HEK293 (cell line): Measurements from ENCODE around the gene PNPLA3.

Source experiments
- CTCF ChIA-PET: fragments of 350-600 bp; formaldehyde crosslinking; extraction: SDS; loops from one replicate; lab custom pipeline; 2021; ENCODE audit warnings: antibody characterized with exemption; lab: Yijun Ruan, JAX
- POLR2A ChIA-PET: fragments of 300-600 bp; formaldehyde crosslinking; extraction: SDS; loops from one replicate; lab custom pipeline; 2020; ENCODE audit warnings: antibody characterized with exemption, inconsistent platforms; lab: Yijun Ruan, JAX
- H3K27ac ChIP-seq: fragments of 200-500 bp; sonication (Bioruptor generic); 2 replicates; pipeline ENCODE4 v1.5.1; 2014; ENCODE audit warnings: low read depth, low read length, control low read depth, inconsistent platforms; ENCODE audit errors: extremely low read depth
- H3K36me3 ChIP-seq, 2 experiments: fragments of 200-500 bp in 1 of 2; sonication (Bioruptor generic) in 1 of 2; 1 replicate in 1 of 2; 2 replicates in 1 of 2; pipeline ENCODE4 v1.5.1; 2014 to 2017; ENCODE audit warnings: inconsistent platforms in 2 of 2, low read length in 2 of 2; ENCODE audit not compliant: control insufficient read depth in 2 of 2, insufficient read depth in 1 of 2
- H3K4me1 ChIP-seq: fragments of 200-500 bp; sonication (Bioruptor generic); 2 replicates; pipeline ENCODE4 v1.5.1; 2014; ENCODE audit warnings: mild to moderate bottlenecking, low read length, inconsistent platforms; ENCODE audit not compliant: control insufficient read depth, insufficient read depth
- H3K4me3 ChIP-seq: 2 replicates; pipeline ENCODE4 v1.5.1; 2011; ENCODE audit warnings: low read depth, mild to moderate bottlenecking, control low read depth, low read length, moderate library complexity
- H3K9me3 ChIP-seq: fragments of 200-500 bp; sonication (Bioruptor generic); 2 replicates; pipeline ENCODE4 v1.5.1; 2014; ENCODE audit warnings: low read depth, low read length, inconsistent platforms; ENCODE audit not compliant: control insufficient read depth, insufficient read depth
- BCL11A ChIP-seq: fragments of 450-650 bp; formaldehyde crosslinking; IDR thresholded peaks from 2 replicates; pipeline ENCODE4 v1.5.1; 2016; ENCODE audit warnings: low read depth, missing biosample characterization, missing genetic modification characterization
- INSM2 ChIP-seq: fragments of 450-650 bp; formaldehyde crosslinking; IDR thresholded peaks from 2 replicates; pipeline ENCODE4 v1.5.1; 2016; ENCODE audit warnings: missing biosample characterization, missing genetic modification characterization
- REPIN1 ChIP-seq: fragments of 450-650 bp; formaldehyde crosslinking; IDR thresholded peaks from 2 replicates; pipeline ENCODE4 v1.5.1; 2017; ENCODE audit warnings: missing biosample characterization, missing genetic modification characterization, low read depth
- SP2 ChIP-seq: fragments of 450-650 bp; formaldehyde crosslinking; IDR thresholded peaks from 2 replicates; pipeline ENCODE4 v1.5.1; 2016; ENCODE audit warnings: missing biosample characterization, missing genetic modification characterization
- ZBTB17 ChIP-seq: fragments of 450-650 bp; formaldehyde crosslinking; IDR thresholded peaks from 2 replicates; pipeline ENCODE4 v1.5.1; 2016; ENCODE audit warnings: missing biosample characterization, missing genetic modification characterization
- ZBTB48 ChIP-seq: fragments of 450-650 bp; formaldehyde crosslinking; IDR thresholded peaks from 2 replicates; pipeline ENCODE4 v1.5.1; 2016; ENCODE audit warnings: missing biosample characterization, missing genetic modification characterization
- ZNF133 ChIP-seq: fragments of 450-650 bp; formaldehyde crosslinking; IDR thresholded peaks from 2 replicates; pipeline ENCODE4 v1.5.1; 2016; ENCODE audit warnings: missing biosample characterization, missing genetic modification characterization
- ZNF138 ChIP-seq: fragments of 450-650 bp; formaldehyde crosslinking; IDR thresholded peaks from 2 replicates; pipeline ENCODE4 v1.5.1; 2016; ENCODE audit warnings: missing biosample characterization, missing genetic modification characterization, borderline replicate concordance
- ZNF148 ChIP-seq: fragments of 450-650 bp; formaldehyde crosslinking; IDR thresholded peaks from 2 replicates; pipeline ENCODE4 v1.5.0; 2017; ENCODE audit warnings: missing biosample characterization, missing genetic modification characterization, borderline replicate concordance
- ZNF18 ChIP-seq: fragments of 450-650 bp; formaldehyde crosslinking; IDR thresholded peaks from 2 replicates; pipeline ENCODE4 v1.5.1; 2016; ENCODE audit warnings: missing biosample characterization, missing genetic modification characterization
- ZNF266 ChIP-seq: fragments of 450-650 bp; formaldehyde crosslinking; IDR thresholded peaks from 2 replicates; pipeline ENCODE4 v1.5.1; 2016; ENCODE audit warnings: missing biosample characterization, missing genetic modification characterization, low read depth
- ZNF362 ChIP-seq: fragments of 450-650 bp; formaldehyde crosslinking; IDR thresholded peaks from 2 replicates; pipeline ENCODE4 v1.5.1; 2016; ENCODE audit warnings: missing biosample characterization, missing genetic modification characterization
- ZNF391 ChIP-seq: fragments of 450-650 bp; formaldehyde crosslinking; IDR thresholded peaks from 2 replicates; pipeline ENCODE4 v1.5.1; 2016; ENCODE audit warnings: low read depth, missing biosample characterization, missing genetic modification characterization, borderline replicate concordance
- ZNF514 ChIP-seq: fragments of 450-650 bp; formaldehyde crosslinking; IDR thresholded peaks from 2 replicates; pipeline ENCODE4 v1.5.1; 2016; ENCODE audit warnings: missing biosample characterization, missing genetic modification characterization
- ZNF544 ChIP-seq: fragments of 450-650 bp; formaldehyde crosslinking; IDR thresholded peaks from 2 replicates; pipeline ENCODE4 v1.5.0; 2017; ENCODE audit warnings: missing biosample characterization, missing genetic modification characterization
- ZNF747 ChIP-seq: fragments of 450-650 bp; formaldehyde crosslinking; IDR thresholded peaks from 2 replicates; pipeline ENCODE4 v1.5.1; 2016; ENCODE audit warnings: missing biosample characterization, missing genetic modification characterization
- ZNF830 ChIP-seq: fragments of 450-650 bp; IDR thresholded peaks from 2 replicates; pipeline ENCODE4 v1.5.0; 2018; ENCODE audit warnings: missing biosample characterization, missing genetic modification characterization, low read depth, mild to moderate bottlenecking, moderate library complexity
- ZSCAN4 ChIP-seq: fragments of 450-650 bp; formaldehyde crosslinking; IDR thresholded peaks from 2 replicates; pipeline ENCODE4 v1.5.1; 2017; ENCODE audit warnings: missing biosample characterization, missing genetic modification characterization

Gene PNPLA3

GRCh38 chr22:43994416-43994815 is 70.8 kb downstream of the PNPLA3 start:
- ChIA-PET CTCF (interaction anchor here (0.5 to 4.7 kb wide), 10 partner anchors 12 to 691 kb away, joined by 3 to 120 read pairs (median 9); no protein-coding TSS in a partner anchor), POLR2A (no interaction called here)
- Histone ChIP-seq H3K9me3 (no peaks in the 10 kb centered on the region), H3K27ac (no peak overlapping the region), H3K4me1 (no peaks in the 10 kb centered on the region), H3K4me3 (no peak overlapping the region), H3K36me3 (peaks cover 23 to 95% of the 10 kb centered on the region in 2 experiments)
- TF ChIP-seq ZNF747 (tag by site-specific recombination) (no peak), ZNF514 (no peak), ZNF266 (tag by site-specific recombination) (no peak), ZBTB17 (tag by site-specific recombination) (no peak), REPIN1 (tag by site-specific recombination) (no peak), ZNF138 (tag by site-specific recombination) (no peak)

GRCh38 chr22:43995057-43995685 is 71.6 kb downstream of the PNPLA3 start:
- no peaks in the 10 kb centered on the region for H3K4me1 ChIP-seq
- ChIA-PET CTCF (interaction anchor here (0.7 to 4.7 kb wide), 5 partner anchors 87 to 631 kb away, joined by 3 to 120 read pairs (median 28); no protein-coding TSS in a partner anchor), POLR2A (no interaction called here)
- no peak overlapping the region for H3K4me3 ChIP-seq
- H3K9me3 ChIP-seq = no peaks in the 10 kb centered on the region
- H3K36me3 ChIP-seq = peaks cover 15 to 90% of the 10 kb centered on the region in 2 experiments
- TF ChIP-seq SP2 = no peak
- TF ChIP-seq ZNF133 = no peak
- no peak for TF ChIP-seq BCL11A (tag by site-specific recombination)
- no peak for TF ChIP-seq INSM2 (tag by site-specific recombination)
- TF ChIP-seq ZNF830 (tag by site-specific recombination) = no peak
- no peak for TF ChIP-seq ZSCAN4
- no peak overlapping the region for H3K27ac ChIP-seq

GRCh38 chr22:43995798-43996169 is 72.2 kb downstream of the PNPLA3 start:
- POLR2A ChIA-PET = no interaction called here
- CTCF ChIA-PET = interaction anchor here (0.7 to 4.7 kb wide), 6 partner anchors 86 to 630 kb away, joined by 3 to 120 read pairs (median 16); no protein-coding TSS in a partner anchor
- H3K4me1 ChIP-seq = no peaks in the 10 kb centered on the region
- H3K4me3 ChIP-seq = no peak overlapping the region
- no peaks in the 10 kb centered on the region for H3K9me3 ChIP-seq
- H3K36me3 ChIP-seq = peaks cover 14 to 87% of the 10 kb centered on the region in 2 experiments; a peak in 2 of 3 replicates
- no peak overlapping the region for H3K27ac ChIP-seq
- no peak for TF ChIP-seq ZNF544 (tag by site-specific recombination)
- no peak for TF ChIP-seq ZNF148 (tag by site-specific recombination)
- TF ChIP-seq ZBTB48 = no peak
- no peak for TF ChIP-seq ZNF362
- TF ChIP-seq ZNF391 (tag by site-specific recombination) = no peak
- TF ChIP-seq ZNF18 (tag by site-specific recombination) = no peak
